Activated gamma-delta T cell (primary cell): Measurements from ENCODE around the gene LRRC61.
"Not testable (repeated sequence)": the region's sequence is repeated elsewhere in the genome, so short reads cannot be mapped to it uniquely, and the experiment has no call there.

Experiments
- DNase-seq: peaks from one replicate; lab custom pipeline; 2025; lab: John Stamatoyannopoulos, UW

The LRRC61 gene

GRCh38 chr7:150307904-150308303 is 15.3 kb upstream of the LRRC61 start:
- DNase-seq = no peak

DNA sequence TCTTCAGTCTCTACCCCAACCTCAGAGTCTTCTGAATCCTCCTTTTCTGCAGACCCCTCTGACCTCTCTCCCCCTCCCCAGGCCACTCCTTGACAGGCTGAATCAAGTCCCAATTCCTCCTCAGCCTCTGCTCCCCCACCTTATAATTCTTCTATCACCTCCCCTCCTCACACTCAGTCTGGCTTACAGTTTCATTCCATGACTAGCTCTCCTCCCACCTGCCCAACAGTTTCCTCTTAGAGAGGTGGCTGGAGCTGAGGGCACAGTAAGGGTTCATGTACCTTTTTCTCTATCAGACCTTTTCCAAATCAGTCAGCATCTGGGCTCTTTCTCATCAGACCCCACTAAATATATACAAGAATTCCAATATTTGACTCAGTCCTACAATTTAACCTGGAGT is 14.6 kb upstream of the LRRC61 start:
- no peak for DNase-seq

GRCh38 chr7:150311146-150311545 is 12.0 kb upstream of the LRRC61 start:
- no peak for DNase-seq

- DNase-seq = no peak
These were observed 11.4 kb upstream of the LRRC61 start for GRCh38 chr7:150311711-150312110.

GRCh38 chr7:150312649-150313366 is 10.3 kb upstream of the LRRC61 start:
- DNase-seq = not testable (repeated sequence)

DNA sequence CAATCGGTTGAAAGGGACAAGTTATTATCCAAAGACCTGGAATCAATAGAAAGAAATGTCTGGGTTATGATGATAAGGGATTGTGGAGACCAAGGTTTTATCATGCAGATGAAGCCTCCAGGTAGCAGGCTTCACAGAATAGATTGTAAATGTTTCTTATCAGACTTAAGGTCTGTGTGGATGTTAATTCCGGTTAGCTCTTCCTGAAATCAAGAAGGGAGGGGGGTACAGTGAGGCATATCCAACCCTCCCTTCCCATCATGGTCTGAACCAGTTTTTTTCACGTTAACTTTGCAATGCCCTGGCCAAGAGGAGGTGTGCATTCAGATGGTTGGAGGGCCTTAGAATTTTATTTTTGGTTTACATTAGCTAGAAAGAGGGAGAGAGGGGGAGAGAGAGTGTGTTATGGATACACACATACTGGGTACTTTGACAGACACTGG is 9.8 kb upstream of the LRRC61 start:
- DNase-seq = no peak

DNA sequence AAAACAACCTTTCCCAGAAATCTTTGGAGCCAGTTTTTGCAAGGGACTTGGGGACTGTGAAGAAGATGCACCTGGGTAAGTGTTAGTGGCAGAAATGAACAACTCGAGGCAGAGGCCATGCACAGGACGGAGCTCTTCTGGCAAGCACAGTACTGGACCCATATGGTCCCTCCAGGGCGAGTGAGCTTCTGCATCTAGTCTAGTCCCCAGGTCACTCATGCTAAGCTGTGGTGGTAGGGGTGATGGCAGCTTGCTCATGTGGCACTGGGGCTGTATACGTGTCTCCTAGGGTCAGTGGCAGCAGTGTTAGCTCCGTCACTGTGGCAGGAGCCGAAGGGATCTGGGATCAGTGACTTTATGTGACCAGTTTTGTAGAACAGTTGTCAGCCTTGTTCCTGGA is 9.3 kb upstream of the LRRC61 start:
- DNase-seq = no peak

DNA sequence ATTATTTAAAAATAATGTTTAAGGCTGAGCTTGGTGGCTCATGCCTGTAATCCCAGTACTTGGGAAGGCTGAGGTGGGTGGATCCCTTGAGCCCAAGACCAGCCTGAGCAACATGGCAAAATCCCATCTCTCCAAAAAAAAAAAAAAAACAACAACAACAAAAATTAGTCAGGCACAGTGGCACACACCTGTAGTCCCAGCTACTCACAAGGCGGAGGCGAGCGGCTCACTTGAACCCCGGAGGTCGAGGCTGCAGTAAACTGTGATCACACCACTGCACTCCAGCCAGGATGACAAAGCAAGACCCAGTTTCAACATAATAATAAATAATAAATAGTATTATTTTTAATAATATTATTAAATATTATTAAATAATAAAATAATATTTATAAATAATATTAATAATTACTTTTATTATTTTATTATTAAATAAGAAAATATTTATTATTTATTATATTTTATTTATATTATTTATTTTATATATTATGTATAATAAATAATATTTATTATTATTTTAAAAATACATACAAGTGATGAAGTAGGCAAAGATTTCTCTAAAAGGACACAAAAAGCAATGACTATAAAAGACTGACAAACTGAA is 8.4 kb upstream of the LRRC61 start:
- DNase-seq = no peak

GRCh38 chr7:150316987-150317386 is 6.2 kb upstream of the LRRC61 start:
- not testable (repeated sequence) for DNase-seq

DNA sequence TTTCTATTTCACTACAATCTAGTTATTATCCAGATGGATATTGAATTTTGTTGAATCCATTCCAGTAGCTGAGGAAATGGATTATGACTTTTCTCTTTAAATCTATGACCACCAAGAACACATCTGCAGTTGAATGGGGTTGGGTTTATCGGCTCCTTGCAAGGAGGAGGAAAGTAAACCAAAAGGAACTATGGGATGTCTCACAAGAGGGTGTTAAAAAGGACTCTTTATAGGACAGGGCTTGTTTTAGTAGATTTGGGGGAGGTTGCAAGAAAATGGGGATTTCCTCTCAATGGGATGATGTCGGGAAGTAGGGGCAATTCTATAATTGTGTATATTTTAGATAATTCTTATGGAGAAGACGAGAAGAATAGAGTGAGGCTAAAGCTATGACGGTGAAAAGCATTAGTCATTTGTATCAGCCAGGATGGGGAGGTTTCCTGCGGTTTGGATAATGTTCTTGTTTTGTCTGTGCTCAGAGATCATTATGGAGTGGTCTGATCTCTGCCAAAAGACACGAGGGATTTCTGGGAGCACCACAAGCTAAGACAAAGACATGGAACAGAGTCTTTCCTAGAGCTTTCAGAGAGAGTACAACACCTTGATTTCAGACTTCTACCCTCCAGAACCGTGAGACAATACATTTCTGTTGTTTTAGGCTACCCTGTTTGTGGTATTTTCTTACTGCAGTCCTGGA is 5.3 kb upstream of the LRRC61 start:
- no peak for DNase-seq

DNA sequence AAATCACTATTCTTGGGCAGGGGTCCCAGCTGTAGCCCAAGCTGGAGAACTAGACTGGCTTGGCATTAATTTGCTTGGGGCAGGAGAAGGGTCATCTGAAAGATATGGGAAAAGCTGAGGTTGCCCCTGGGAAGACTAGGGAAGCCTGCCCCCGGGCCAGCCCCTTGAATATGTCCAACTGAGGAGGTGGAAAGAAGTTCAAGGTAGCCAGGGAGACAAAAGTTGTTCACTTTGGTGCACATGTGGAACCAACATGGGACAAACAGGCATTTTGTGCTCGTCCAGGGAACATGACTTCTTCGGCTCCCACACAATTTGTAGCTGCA is 1.4 kb upstream of the LRRC61 start:
- DNase-seq = no peak

DNA sequence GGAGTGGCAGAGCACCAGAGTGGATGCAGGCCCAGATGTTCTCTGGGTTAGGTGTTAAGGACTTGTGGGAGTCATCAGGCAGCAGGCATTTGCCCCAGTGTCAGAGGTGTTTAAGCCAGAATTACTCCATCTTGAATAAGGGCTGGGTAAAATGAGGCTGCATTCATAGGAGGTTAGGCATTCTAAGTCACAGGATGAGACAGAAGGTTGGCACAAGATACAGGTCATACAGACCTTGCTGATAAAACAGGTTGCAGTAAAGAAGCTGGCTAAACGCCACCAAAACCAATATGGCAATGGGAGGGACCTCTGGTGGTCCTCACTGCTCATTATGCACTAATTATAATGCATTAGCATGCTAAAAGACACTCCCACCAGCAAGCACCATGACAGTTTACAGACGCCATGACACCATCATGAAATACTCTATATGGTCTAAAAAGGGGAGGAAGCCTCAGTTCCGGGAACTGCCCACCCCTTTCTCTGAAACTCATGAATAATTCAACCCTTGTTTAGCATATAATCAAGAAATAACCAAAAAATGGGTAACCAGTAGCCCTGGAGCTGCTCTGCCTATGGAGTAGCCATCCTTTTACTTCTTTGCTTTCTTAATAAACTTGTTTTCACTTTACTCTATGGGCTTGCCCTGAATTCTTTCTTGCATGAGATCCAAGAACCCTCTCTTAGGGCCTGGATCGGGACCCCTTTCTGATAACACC is 882 bp upstream of the LRRC61 start:
- DNase-seq = no peak

DNA sequence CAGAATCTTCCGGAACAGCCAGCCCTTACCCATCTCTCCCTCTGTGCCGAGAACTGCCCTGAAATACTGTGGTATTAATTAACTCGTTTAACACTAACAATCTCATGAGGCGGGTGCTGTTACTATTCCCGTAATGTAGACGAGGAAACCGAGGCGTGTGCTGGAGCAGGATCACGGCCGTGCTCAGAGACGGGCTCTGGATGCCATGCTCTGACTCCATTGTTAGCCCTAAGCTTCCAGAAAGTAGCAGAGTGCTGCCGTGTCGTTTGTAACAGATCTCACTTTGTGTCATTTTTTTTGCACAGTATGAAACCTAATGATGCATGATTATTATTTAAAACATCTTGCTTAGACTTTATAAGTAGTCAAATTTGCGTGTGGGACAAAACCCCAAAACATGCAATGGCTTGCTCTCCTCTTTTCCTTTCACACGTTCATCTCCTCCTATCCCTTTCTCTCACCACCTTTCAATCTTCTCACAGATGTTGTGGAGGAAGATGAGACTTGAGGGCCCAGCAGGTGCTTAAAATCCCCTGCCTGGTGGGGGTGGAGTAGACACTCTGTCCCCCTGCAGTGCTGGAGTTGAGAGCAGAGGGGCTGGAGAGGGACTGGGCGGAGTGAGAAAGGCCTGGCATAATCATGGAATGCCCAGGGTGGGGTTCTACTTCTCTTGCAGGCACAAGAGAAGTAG is 672 bp downstream of the LRRC61 start:
- DNase-seq = no peak

- no peak for DNase-seq
These were observed 1.3 kb downstream of the LRRC61 start for GRCh38 chr7:150324373-150324961.

DNA sequence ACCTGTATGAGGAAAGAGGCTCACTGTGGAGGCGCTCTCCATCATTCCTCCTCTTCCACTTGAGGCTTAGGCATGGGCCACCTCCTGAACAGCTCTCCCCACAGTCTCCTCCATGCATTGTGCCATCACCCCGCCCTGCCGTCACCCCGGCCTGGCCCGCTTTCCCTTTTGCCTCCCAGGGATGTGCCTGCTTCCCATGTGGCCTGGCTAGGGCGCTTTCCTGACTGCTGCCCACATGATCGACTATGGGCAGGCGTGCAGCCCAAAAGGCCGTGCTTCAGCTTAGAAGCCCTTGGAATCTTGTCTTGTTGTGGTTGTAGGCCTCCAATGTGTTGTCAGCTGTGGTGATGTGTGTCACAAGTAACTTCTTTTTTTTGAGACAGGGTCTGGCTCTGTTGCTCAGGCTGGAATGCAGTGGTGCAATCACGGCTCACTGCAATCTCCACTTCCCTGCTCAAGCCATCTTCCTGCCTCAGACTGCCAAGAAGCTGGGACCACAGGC is 2.0 kb downstream of the LRRC61 start:
- no peak for DNase-seq

DNA sequence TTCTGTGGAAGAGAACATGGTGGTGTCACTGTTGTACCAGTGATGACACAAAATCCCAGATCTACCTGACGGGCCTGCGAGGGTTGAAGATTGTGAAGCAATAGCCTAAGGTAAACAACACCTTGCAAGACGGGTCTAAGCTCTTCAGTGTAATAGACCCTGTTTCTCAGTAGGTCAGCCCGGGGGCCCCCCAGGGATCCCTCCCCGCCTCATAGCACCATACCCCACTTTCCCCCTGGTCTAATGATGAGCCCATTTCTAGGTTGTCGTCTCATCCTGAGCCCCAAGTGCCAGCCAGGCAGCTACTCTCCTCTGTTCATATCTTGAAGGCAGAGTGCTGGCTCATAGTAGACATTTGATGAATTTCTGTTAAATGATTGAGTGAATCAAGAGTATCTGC is 2.7 kb downstream of the LRRC61 start:
- DNase-seq = no peak

- no peak for DNase-seq
These were observed 3.6 kb downstream of the LRRC61 start for GRCh38 chr7:150326657-150327268.

- no peak for DNase-seq
These were observed 4.2 kb downstream of the LRRC61 start for GRCh38 chr7:150327308-150327707.

- no peak for DNase-seq
These were observed 6.4 kb downstream of the LRRC61 start for GRCh38 chr7:150329331-150330120.

DNA sequence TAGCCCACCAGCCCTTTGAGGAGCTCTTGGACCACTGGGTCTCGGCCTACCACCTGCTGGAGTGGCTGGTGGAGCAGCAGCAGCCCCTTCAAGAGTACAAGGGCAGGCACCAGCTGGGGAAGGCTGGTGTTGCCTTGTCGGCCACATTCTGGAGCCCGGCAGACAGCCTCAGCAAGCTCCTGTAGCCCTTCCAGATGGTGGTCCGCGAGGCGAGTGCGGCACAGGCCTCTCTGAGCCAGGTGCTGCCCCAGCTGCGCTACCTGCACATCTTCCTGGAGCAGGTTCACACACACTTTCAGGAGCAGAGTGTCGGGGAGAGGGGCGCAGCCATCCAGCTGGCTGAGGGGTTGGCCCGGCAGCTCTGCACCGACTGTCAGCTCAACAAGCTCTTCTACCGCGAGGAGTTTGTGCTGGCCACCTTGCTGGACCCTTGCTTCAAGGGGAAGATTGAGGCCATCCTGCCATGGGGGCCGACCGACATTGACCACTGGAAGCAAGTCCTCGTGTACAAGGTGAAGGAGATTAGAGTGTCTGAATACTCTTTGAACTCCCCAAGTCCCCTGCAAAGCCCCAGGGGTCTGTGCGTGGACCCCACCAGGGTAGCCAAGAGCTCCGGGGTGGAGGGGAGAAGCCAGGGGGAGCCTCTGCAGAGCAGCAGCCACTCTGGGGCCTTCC is 7.2 kb downstream of the LRRC61 start:
- DNase-seq = no peak
